ENCODE data around the gene IFNLR1. TPM values are rescaled to one million over a fixed set of nuclear protein-coding genes. Genes with fewer than 3 reads are reported as not detected.

The IFNLR1 gene
- total RNA-seq, 1 donor from 2014 or later: 3.1 TPM

DNA sequence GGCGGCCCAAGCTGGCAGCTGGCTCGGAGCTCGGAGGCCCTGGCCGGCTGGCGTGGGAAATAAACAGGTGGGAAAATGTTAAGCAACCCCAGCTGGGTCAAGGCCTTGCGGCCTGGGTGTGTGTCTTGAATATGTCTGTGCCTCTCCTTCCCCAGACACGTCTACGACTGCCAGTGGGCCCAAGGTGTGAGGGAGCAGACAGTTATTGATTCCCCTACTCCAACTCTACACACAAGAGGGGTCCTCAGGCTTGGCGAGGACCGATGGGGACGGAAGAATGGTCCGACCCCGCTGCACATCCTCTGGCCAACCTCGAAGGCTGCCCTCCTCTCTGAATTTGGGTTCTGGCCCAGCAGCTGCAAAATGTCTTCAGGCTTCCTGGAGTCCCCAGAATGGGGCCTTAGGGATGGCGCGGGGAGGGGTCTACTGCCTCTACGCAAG, 46.3 kb downstream of the IFNLR1 start:
- Mint-ChIP-seq H3K9me3 (ENCODE audit: unreplicated experiment) (no peaks in the 10 kb centered on the region), H3K4me1 (ENCODE audit: unreplicated experiment) (peaks cover 13% of the 10 kb centered on the region), H3K4me3 (ENCODE audit: unreplicated experiment) (no peak overlapping the region), H3K27ac (ENCODE audit: unreplicated experiment) (no peak overlapping the region), H3K36me3 (ENCODE audit: low read depth, unreplicated experiment) (no peaks in the 10 kb centered on the region), H3K27me3 (ENCODE audit: unreplicated experiment) (peaks cover 1% of the 10 kb centered on the region)
- DNase-seq (ENCODE audit: low spot score): no peak
- TF ChIP-seq, protein P1, sequence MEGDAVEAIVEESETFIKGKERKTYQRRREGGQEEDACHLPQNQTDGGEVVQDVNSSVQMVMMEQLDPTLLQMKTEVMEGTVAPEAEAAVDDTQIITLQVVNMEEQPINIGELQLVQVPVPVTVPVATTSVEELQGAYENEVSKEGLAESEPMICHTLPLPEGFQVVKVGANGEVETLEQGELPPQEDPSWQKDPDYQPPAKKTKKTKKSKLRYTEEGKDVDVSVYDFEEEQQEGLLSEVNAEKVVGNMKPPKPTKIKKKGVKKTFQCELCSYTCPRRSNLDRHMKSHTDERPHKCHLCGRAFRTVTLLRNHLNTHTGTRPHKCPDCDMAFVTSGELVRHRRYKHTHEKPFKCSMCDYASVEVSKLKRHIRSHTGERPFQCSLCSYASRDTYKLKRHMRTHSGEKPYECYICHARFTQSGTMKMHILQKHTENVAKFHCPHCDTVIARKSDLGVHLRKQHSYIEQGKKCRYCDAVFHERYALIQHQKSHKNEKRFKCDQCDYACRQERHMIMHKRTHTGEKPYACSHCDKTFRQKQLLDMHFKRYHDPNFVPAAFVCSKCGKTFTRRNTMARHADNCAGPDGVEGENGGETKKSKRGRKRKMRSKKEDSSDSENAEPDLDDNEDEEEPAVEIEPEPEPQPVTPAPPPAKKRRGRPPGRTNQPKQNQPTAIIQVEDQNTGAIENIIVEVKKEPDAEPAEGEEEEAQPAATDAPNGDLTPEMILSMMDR (IDR thresholded peaks at IDR 0.05; ENCODE audit: unreplicated experiment): no peak

DNA sequence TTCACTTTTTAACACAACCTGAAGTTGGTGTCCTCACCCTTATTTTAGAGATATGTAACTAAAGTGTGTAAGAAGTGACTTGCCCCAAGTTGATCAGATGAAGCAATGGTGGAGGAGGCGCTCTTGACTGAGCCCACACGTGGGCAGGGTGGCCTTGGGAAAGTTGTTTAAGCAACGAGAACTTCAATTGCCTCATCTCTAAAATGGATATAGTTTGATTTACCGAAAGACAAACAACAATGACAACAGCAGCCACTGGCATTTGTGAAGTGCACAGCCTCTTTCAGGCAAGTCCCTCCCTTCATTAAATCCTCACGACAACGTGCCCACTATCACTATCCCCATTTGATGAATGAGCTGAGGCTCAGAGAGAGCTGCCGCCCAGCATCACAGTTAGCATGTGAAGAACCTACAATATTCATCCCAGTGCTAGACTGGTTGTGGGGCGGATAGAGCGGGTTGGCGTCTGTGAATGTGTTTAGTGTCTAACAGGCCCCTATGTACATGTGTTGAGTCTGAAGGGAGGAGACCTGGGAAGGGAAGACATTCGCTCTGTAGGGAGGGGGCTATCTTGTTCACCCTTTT, 47.2 kb downstream of the IFNLR1 start:
- Mint-ChIP-seq H3K27me3 (ENCODE audit: unreplicated experiment) (peaks cover 1% of the 10 kb centered on the region), H3K36me3 (ENCODE audit: low read depth, unreplicated experiment) (no peaks in the 10 kb centered on the region), H3K27ac (ENCODE audit: unreplicated experiment) (no peak overlapping the region), H3K9me3 (ENCODE audit: unreplicated experiment) (no peaks in the 10 kb centered on the region), H3K4me1 (ENCODE audit: unreplicated experiment) (peaks cover 13% of the 10 kb centered on the region), H3K4me3 (ENCODE audit: unreplicated experiment) (no peak overlapping the region)
- TF ChIP-seq, protein P1 (IDR thresholded peaks at IDR 0.05; ENCODE audit: unreplicated experiment): no peak
- DNase-seq (ENCODE audit: low spot score): no peak

DNA sequence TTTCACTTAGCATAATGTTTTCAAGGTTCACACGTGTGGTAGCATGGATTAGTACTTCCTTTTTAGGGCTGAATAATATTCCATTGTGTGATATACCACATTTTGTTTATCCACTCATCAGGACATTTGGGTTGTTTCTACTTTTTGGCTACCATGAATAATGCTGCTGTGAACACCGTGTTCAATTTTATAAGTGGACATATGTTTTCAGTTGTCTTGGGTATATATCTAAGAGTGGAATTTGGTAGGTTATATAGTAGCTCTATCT, 47.9 kb downstream of the IFNLR1 start:
- TF ChIP-seq, protein P1 (IDR thresholded peaks at IDR 0.05; ENCODE audit: unreplicated experiment): no peak
- no peak for DNase-seq (ENCODE audit: low spot score)
- H3K27ac Mint-ChIP-seq (ENCODE audit: unreplicated experiment): peak overlapping the region; percentile 31
- no peaks in the 10 kb centered on the region for H3K9me3 Mint-ChIP-seq (ENCODE audit: unreplicated experiment)
- no peaks in the 10 kb centered on the region for H3K36me3 Mint-ChIP-seq (ENCODE audit: low read depth, unreplicated experiment)
- H3K4me3 Mint-ChIP-seq (ENCODE audit: unreplicated experiment): no peak overlapping the region
- peaks cover 6% of the 10 kb centered on the region for H3K4me1 Mint-ChIP-seq (ENCODE audit: unreplicated experiment)
- H3K27me3 Mint-ChIP-seq (ENCODE audit: unreplicated experiment): peaks cover 4% of the 10 kb centered on the region

DNA sequence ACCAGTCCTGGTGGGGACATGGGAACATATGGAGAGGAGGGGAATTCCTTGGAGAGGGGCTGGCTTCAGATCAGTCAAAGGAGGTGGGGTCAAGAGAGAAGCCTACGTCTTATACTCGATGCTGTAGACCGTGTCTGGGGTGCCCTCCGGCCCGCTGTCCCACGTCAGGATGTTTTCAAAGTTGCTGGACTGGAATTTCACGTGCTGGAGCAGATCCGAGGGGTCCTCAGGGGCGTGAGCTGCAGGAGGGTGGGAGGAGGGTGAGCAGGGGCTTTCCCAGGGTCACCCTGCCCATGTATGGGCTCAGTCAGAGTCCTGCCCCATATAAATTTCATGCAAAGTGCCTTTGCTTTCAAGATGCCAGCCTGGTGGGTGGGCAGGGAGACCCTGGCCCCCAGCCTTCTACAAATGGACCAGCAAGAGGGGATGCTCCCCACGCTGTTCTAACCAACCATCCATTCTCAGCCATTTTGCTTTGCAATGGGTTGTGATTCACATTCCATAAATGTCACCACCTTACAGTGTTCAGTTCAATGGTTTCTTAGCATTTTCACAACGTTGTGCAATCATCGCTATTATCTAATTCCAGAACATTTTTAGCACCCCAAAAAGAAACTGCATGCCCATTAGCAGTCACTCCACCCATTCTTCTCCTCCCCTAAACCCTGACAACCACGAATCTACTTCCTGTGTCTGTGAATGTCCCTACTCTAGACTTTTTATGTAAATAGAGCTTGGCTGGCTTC, 48.4 kb downstream of the IFNLR1 start:
- Mint-ChIP-seq H3K9me3 (ENCODE audit: unreplicated experiment) (no peaks in the 10 kb centered on the region), H3K27ac (ENCODE audit: unreplicated experiment) (peak overlapping the region; percentile 31), H3K27me3 (ENCODE audit: unreplicated experiment) (peaks cover 5% of the 10 kb centered on the region), H3K36me3 (ENCODE audit: low read depth, unreplicated experiment) (no peaks in the 10 kb centered on the region), H3K4me1 (ENCODE audit: unreplicated experiment) (peaks cover 1% of the 10 kb centered on the region), H3K4me3 (ENCODE audit: unreplicated experiment) (no peak overlapping the region)
- TF ChIP-seq, protein P1 (IDR thresholded peaks at IDR 0.05; ENCODE audit: unreplicated experiment): no peak
- no peak for DNase-seq (ENCODE audit: low spot score)

DNA sequence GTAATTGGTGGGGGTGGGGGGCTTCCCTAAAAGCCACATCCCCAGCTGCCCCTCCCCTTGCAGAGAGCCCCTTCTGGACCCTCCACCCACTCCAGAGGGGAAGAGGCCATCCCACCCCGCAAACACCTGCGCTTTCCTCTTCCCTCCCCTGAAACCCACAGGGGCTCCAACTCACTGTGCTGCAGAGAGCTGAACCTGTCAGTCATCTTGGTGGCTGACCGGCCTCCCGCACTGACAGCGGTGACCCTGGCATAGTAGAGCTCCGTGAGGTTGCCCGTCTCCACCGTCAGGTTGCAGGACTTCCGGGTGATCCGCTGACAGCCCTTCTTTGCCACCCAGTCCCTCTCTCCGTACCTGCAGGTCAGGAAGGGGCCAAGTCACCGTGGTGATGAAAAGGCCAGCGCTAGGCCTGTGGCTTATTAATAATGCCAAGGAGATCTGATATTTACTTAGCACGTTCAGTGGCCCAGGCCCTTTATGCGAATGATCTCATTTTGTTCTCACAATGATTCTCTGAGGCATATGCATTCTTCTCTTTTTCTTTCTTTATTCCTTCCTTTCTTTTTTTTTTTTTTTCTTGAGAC, 50.0 kb downstream of the IFNLR1 start:
- TF ChIP-seq, protein P1 (IDR thresholded peaks at IDR 0.05; ENCODE audit: unreplicated experiment): no peak
- DNase-seq (ENCODE audit: low spot score): no peak
- Mint-ChIP-seq H3K36me3 (ENCODE audit: low read depth, unreplicated experiment) (no peaks in the 10 kb centered on the region), H3K4me1 (ENCODE audit: unreplicated experiment) (no peaks in the 10 kb centered on the region), H3K27me3 (ENCODE audit: unreplicated experiment) (peaks cover 5% of the 10 kb centered on the region), H3K4me3 (ENCODE audit: unreplicated experiment) (no peak overlapping the region), H3K9me3 (ENCODE audit: unreplicated experiment) (no peaks in the 10 kb centered on the region), H3K27ac (ENCODE audit: unreplicated experiment) (no peak overlapping the region)
